IPS DF 6.9 (cell line): ENCODE measurements around the gene PRIMA1.

Experiments used
- DNase-seq: peaks from one replicate; pipeline ENCODE4 v3.0.0-alpha.2; 2013; ENCODE audit warnings: low read depth, low spot score
- H3K27ac ChIP-seq: one replicate; pipeline ENCODE4 v1.5.1; 2013; ENCODE audit warnings: low read length, control low read depth
- H3K27me3 ChIP-seq: 2 replicates; pipeline ENCODE4 v1.6.1; 2013; ENCODE audit warnings: mild to moderate bottlenecking, low read length; ENCODE audit not compliant: control insufficient read depth, insufficient read depth
- H3K36me3 ChIP-seq: 2 replicates; pipeline ENCODE4 v1.6.1; 2013; ENCODE audit warnings: low read length; ENCODE audit not compliant: control insufficient read depth, insufficient read depth
- H3K4me1 ChIP-seq: 2 replicates; pipeline ENCODE4 v1.6.1; 2013; ENCODE audit warnings: low read length; ENCODE audit not compliant: control insufficient read depth, insufficient read depth
- H3K4me3 ChIP-seq: 2 replicates; pipeline ENCODE4 v1.5.1; 2013; ENCODE audit warnings: mild to moderate bottlenecking, low read length
- H3K9me3 ChIP-seq: 2 replicates; pipeline ENCODE4 v1.6.1; 2013; ENCODE audit warnings: low read length, inconsistent platforms; ENCODE audit not compliant: control insufficient read depth, insufficient read depth
- WGBS: extraction: QIAGEN DNeasy Blood & Tissue Kit; methylation state at CpG from one replicate; pipeline ENCODE4 v1.1.7; 2013; ENCODE audit warnings: mixed read lengths, missing lambda C conversion rate; ENCODE audit not compliant: insufficient read length, insufficient coverage; 5-methylcytosine and 5-hydroxymethylcytosine counted together

Gene PRIMA1

GRCh38 chr14:93682459-93682858 lies 105.8 kb downstream of the PRIMA1 start:
- no peak overlapping the region for H3K27ac ChIP-seq
- no peaks in the 10 kb centered on the region for H3K27me3 ChIP-seq
- H3K4me1 ChIP-seq: no peaks in the 10 kb centered on the region; the same call in 1 of the 2 replicates
- H3K9me3 ChIP-seq: no peaks in the 10 kb centered on the region
- H3K36me3 ChIP-seq: no peaks in the 10 kb centered on the region
- H3K4me3 ChIP-seq: no peak overlapping the region
- no peak for DNase-seq
- WGBS: no CpG with 5 or more reads among the region's 2 CpGs

GRCh38 chr14:93676416-93676958 lies 111.8 kb downstream of the PRIMA1 start:
- Histone ChIP-seq H3K27me3 (no peaks in the 10 kb centered on the region), H3K4me3 (no peak overlapping the region), H3K4me1 (no peaks in the 10 kb centered on the region), H3K27ac (no peak overlapping the region), H3K36me3 (no peaks in the 10 kb centered on the region), H3K9me3 (no peaks in the 10 kb centered on the region)
- WGBS: no CpG with 5 or more reads among the region's 2 CpGs
- DNase-seq: no peak

GRCh38 chr14:93675651-93676050 lies 112.6 kb downstream of the PRIMA1 start:
- DNase-seq: no peak

GRCh38 chr14:93674343-93674742 lies 113.9 kb downstream of the PRIMA1 start:
- Histone ChIP-seq H3K4me1 (no peaks in the 10 kb centered on the region), H3K27me3 (no peaks in the 10 kb centered on the region), H3K4me3 (no peak overlapping the region), H3K27ac (no peak overlapping the region), H3K9me3 (no peaks in the 10 kb centered on the region), H3K36me3 (no peaks in the 10 kb centered on the region)
- WGBS: no CpG with 5 or more reads among the region's 1 CpG
- DNase-seq: no peak

More at GRCh38 chr14:93675651-93676050, 112.6 kb downstream of the PRIMA1 start:
- Histone ChIP-seq H3K4me1 (no peaks in the 10 kb centered on the region), H3K9me3 (no peaks in the 10 kb centered on the region), H3K4me3 (no peak overlapping the region), H3K36me3 (no peaks in the 10 kb centered on the region), H3K27ac (no peak overlapping the region), H3K27me3 (no peaks in the 10 kb centered on the region)

GRCh38 chr14:93669632-93670031 lies 118.7 kb downstream of the PRIMA1 start:
- no peak for DNase-seq
- Histone ChIP-seq H3K36me3 (no peaks in the 10 kb centered on the region), H3K9me3 (no peaks in the 10 kb centered on the region), H3K4me3 (no peak overlapping the region), H3K27me3 (no peaks in the 10 kb centered on the region), H3K27ac (no peak overlapping the region), H3K4me1 (no peaks in the 10 kb centered on the region)
- WGBS: no CpG with 5 or more reads among the region's 4 CpGs
